Measurements from ENCODE around the gene NHLRC2. TPM values are rescaled to one million over a fixed set of nuclear protein-coding genes. Genes with fewer than 3 reads are reported as not detected.

NHLRC2 gene
- total and polyA plus RNA-seq, 4 donors, result 4.2 to 49.0 (median 26.9) TPM

- Histone ChIP-seq H3K4me1 (ENCODE audit: control insufficient read depth in 5 of 5, insufficient read depth in 5 of 5, low read length in 5 of 5) (peaks cover 0 to 5% (median 0%) of the 10 kb centered on the region in 5 donors), H3K36me3 (ENCODE audit: control insufficient read depth in 4 of 4, insufficient read depth in 4 of 4, low read length in 4 of 4) (peaks cover 7 to 28% (median 16%) of the 10 kb centered on the region in 4 donors), H3K9ac (ENCODE audit: insufficient read depth in 1 of 2, low read length in 2 of 2) (no peak overlapping the region), H3K4me3 (no peak overlapping the region), H3K9me3 (ENCODE audit: control insufficient read depth in 4 of 4, insufficient read depth in 3 of 4, low read length in 3 of 4) (no peaks in the 10 kb centered on the region), H3K27ac (ENCODE audit: low read depth in 1 of 2, low read length in 1 of 2) (peak overlapping the region in 1 of 2 donors; percentile 70), H3K27me3 (ENCODE audit: control insufficient read depth in 3 of 3, insufficient read depth in 3 of 3, low read length in 2 of 3) (no peaks in the 10 kb centered on the region)
- no peak for TF ChIP-seq CTCF (IDR thresholded peaks at IDR 0.05; ENCODE audit: control extremely low read depth, extremely low read depth)
- whole genome bisulfite sequencing, 2 donors, result 92 to 96% methylated on average over 2 of the region's 2 CpGs
- ATAC-seq (ENCODE audit: insufficient read depth, low FRiP score) (no peak), DNase-seq (no peak)
Measured at GRCh38 chr10:113899952-113900598, 45.6 kb downstream of the NHLRC2 start.

DNA sequence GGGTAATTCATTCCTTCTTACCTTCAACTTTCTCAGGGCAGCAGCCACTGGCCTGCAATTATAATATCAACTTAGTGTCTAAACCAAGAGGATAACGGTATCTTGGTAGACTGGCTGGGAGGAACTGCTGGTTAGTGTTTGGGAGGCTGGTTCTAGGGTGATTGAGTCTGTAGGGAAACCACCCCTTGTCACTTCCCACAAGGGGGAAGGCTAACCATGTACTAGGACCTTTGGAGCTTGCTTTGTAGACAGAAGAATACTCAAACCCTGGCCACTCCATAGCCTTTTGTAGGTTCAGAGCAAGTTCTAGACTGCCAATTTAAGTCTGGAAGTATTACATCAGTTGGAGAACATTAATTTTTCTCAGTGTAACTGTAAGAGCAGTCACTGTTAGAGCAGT lies 51.3 kb downstream of the NHLRC2 start:
- no peak overlapping the region for H3K9ac ChIP-seq (ENCODE audit: insufficient read depth in 1 of 2, low read length in 2 of 2)
- DNase-seq (no peak), ATAC-seq (ENCODE audit: insufficient read depth, low FRiP score) (no peak)
- no peaks in the 10 kb centered on the region for H3K4me1 ChIP-seq (ENCODE audit: control insufficient read depth in 5 of 5, insufficient read depth in 5 of 5, low read length in 5 of 5)
- TF ChIP-seq CTCF (IDR thresholded peaks at IDR 0.05; ENCODE audit: control extremely low read depth, extremely low read depth), result no peak
- no peaks in the 10 kb centered on the region for H3K27me3 ChIP-seq (ENCODE audit: control insufficient read depth in 3 of 3, insufficient read depth in 3 of 3, low read length in 2 of 3)
- no peak overlapping the region for H3K4me3 ChIP-seq
- 92 to 97% methylated on average over 1 of the region's 1 CpG for WGBS, 2 donors
- H3K36me3 ChIP-seq (ENCODE audit: control insufficient read depth in 4 of 4, insufficient read depth in 4 of 4, low read length in 4 of 4), result peaks cover 6 to 41% (median 23%) of the 10 kb centered on the region in 4 donors
- H3K9me3 ChIP-seq (ENCODE audit: control insufficient read depth in 4 of 4, insufficient read depth in 3 of 4, low read length in 3 of 4), result no peaks in the 10 kb centered on the region
- H3K27ac ChIP-seq (ENCODE audit: low read depth in 1 of 2, low read length in 1 of 2), result no peak overlapping the region

GRCh38 chr10:113907166-113907565 lies 52.7 kb downstream of the NHLRC2 start:
- Histone ChIP-seq H3K27me3 (ENCODE audit: control insufficient read depth in 3 of 3, insufficient read depth in 3 of 3, low read length in 2 of 3) (no peaks in the 10 kb centered on the region), H3K4me1 (ENCODE audit: control insufficient read depth in 5 of 5, insufficient read depth in 5 of 5, low read length in 5 of 5) (no peaks in the 10 kb centered on the region), H3K27ac (ENCODE audit: low read depth in 1 of 2, low read length in 1 of 2) (no peak overlapping the region), H3K4me3 (no peak overlapping the region), H3K9me3 (ENCODE audit: control insufficient read depth in 4 of 4, insufficient read depth in 3 of 4, low read length in 3 of 4) (no peaks in the 10 kb centered on the region), H3K36me3 (ENCODE audit: control insufficient read depth in 4 of 4, insufficient read depth in 4 of 4, low read length in 4 of 4) (peaks cover 6 to 37% (median 20%) of the 10 kb centered on the region in 4 donors), H3K9ac (ENCODE audit: insufficient read depth in 1 of 2, low read length in 2 of 2) (no peak overlapping the region)
- no peak for ATAC-seq (ENCODE audit: insufficient read depth, low FRiP score)
- no peak for TF ChIP-seq CTCF (IDR thresholded peaks at IDR 0.05; ENCODE audit: control extremely low read depth, extremely low read depth)
- no peak for DNase-seq
- 73 to 77% methylated on average over 3 of the region's 3 CpGs for WGBS, 2 donors

DNA sequence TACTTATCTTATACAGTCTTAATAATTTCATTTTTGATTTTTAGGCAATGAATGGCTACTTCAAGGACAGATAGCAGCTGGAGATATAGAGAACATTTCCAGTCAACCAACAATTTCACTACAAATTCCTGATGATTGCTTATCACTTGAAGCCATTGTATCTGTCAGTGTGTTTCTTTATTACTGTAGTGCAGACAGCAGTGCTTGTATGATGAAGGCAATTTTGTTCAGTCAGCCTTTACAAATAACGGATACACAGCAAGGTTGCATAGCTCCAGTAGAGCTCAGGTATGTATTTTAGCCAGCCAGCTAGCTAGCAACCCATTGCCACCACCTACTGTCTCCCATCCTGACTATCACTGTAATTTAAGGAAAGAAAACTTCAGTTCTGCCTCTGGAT lies 53.8 kb downstream of the NHLRC2 start:
- Histone ChIP-seq H3K9me3 (ENCODE audit: control insufficient read depth in 4 of 4, insufficient read depth in 3 of 4, low read length in 3 of 4) (no peaks in the 10 kb centered on the region), H3K36me3 (ENCODE audit: control insufficient read depth in 4 of 4, insufficient read depth in 4 of 4, low read length in 4 of 4) (peaks cover 6 to 33% (median 22%) of the 10 kb centered on the region in 4 donors), H3K9ac (ENCODE audit: insufficient read depth in 1 of 2, low read length in 2 of 2) (no peak overlapping the region), H3K27me3 (ENCODE audit: control insufficient read depth in 3 of 3, insufficient read depth in 3 of 3, low read length in 2 of 3) (no peaks in the 10 kb centered on the region), H3K27ac (ENCODE audit: low read depth in 1 of 2, low read length in 1 of 2) (no peak overlapping the region), H3K4me1 (ENCODE audit: control insufficient read depth in 5 of 5, insufficient read depth in 5 of 5, low read length in 5 of 5) (no peaks in the 10 kb centered on the region), H3K4me3 (no peak overlapping the region)
- ATAC-seq (ENCODE audit: insufficient read depth, low FRiP score), result no peak
- WGBS, 2 donors, result 90 to 96% methylated on average over 1 of the region's 1 CpG
- TF ChIP-seq CTCF (IDR thresholded peaks at IDR 0.05; ENCODE audit: control extremely low read depth, extremely low read depth), result no peak
- DNase-seq, result no peak
